Neural cell (in vitro differentiated cells): ENCODE results near the gene DNM3.

ENCODE experiments used
- CTCF ChIP-seq: fragments of 450-650 bp; IDR thresholded peaks from 2 replicates; pipeline ENCODE4 v1.5.1; 2014; ENCODE audit warnings: antibody characterized with exemption, mild to moderate bottlenecking, moderate library complexity; ENCODE audit not compliant: poor library complexity, severe bottlenecking
- EP300 ChIP-seq: fragments of 450-650 bp; conservative IDR thresholded peaks from 2 replicates; pipeline ENCODE4 v1.6.1; 2014; ENCODE audit warnings: antibody characterized with exemption, mild to moderate bottlenecking, moderate library complexity; ENCODE audit not compliant: poor library complexity, severe bottlenecking
- MXI1 ChIP-seq: fragments of 450-650 bp; conservative IDR thresholded peaks from 2 replicates; pipeline ENCODE4 v1.6.1; 2014; ENCODE audit warnings: antibody characterized with exemption, mild to moderate bottlenecking; ENCODE audit not compliant: poor library complexity, severe bottlenecking
- POLR2AphosphoS5 ChIP-seq: IDR thresholded peaks from 2 replicates; pipeline ENCODE4 v1.6.1; 2012
- RAD21 ChIP-seq: fragments of 450-650 bp; conservative IDR thresholded peaks from 2 replicates; pipeline ENCODE4 v1.6.1; 2014; ENCODE audit warnings: antibody characterized with exemption, mild to moderate bottlenecking, moderate library complexity
- SMC3 ChIP-seq: fragments of 450-650 bp; conservative IDR thresholded peaks from 2 replicates; pipeline ENCODE4 v1.6.1; 2014; ENCODE audit warnings: antibody characterized with exemption, mild to moderate bottlenecking, moderate library complexity; ENCODE audit not compliant: poor library complexity

GRCh38 chr1:172254521-172255222, 413.4 kb downstream of the DNM3 start:
- TF ChIP-seq CTCF, result no peak
- TF ChIP-seq POLR2AphosphoS5, result no peak
- no peak for TF ChIP-seq EP300
- TF ChIP-seq SMC3, result no peak
- TF ChIP-seq RAD21, result no peak
- TF ChIP-seq MXI1, result no peak
